Colonic mucosa (tissue), 4 donors: Measurements from ENCODE around the gene CDK4. TPM values are rescaled to one million over a fixed set of nuclear protein-coding genes. Genes with fewer than 3 reads are reported as not detected.

Experiments
- DNase-seq: peaks from one replicate; pipeline ENCODE4 v3.0.0-alpha.2; 2020
- H3K27ac ChIP-seq: fragments of 200-600 bp; one replicate; pipeline ENCODE4 v1.8.0; 2021
- H3K27me3 ChIP-seq: fragments of 200-600 bp; one replicate; pipeline ENCODE4 v1.8.0; 2021
- H3K36me3 ChIP-seq: fragments of 200-600 bp; one replicate; pipeline ENCODE4 v1.8.0; 2021
- H3K4me1 ChIP-seq: fragments of 200-600 bp; one replicate; pipeline ENCODE4 v1.8.0; 2021; ENCODE audit warnings: mild to moderate bottlenecking
- H3K4me3 ChIP-seq: fragments of 200-600 bp; one replicate; pipeline ENCODE4 v1.8.0; 2021
- H3K9ac ChIP-seq, 2 donors: one replicate each; pipeline ENCODE4 v1.7.0; 2013; ENCODE audit warnings: control low read depth in 2 of 2, low read depth in 2 of 2, low read length in 2 of 2
- H3K9me3 ChIP-seq: fragments of 200-600 bp; one replicate; pipeline ENCODE4 v1.8.0; 2021
- CTCF ChIP-seq: fragments of 200-600 bp; IDR thresholded peaks from one replicate; pipeline ENCODE4 v1.8.0; 2022; ENCODE audit warnings: antibody characterized with exemption, mild to moderate bottlenecking
- intact Hi-C: fragments of 100-400 bp; cut with DNase I; formaldehyde crosslinking; loops from one replicate; pipeline ENCODE4 v1.14.1; 2022
- total RNA-seq, 2 donors: library from RNA; stranded (reverse); fragmentation: NEBNext Ultra II Directional in 1 of 2; extraction: Animal tissue kit (Norgen Biotek cat#: 25700) in 1 of 2; gene quantifications; one replicate each; pipeline ENCODE4 v1.2.1, GENCODE V29; 2021
- donor health status: healthy.
- donor health status: DM: no; HTN: no; CAD: no.
- donor health status: DM: no; HTN: no; CAD: no.

CDK4 gene
- total RNA-seq, 2 donors from 2014 or later: 45.7 to 121 TPM

DNA sequence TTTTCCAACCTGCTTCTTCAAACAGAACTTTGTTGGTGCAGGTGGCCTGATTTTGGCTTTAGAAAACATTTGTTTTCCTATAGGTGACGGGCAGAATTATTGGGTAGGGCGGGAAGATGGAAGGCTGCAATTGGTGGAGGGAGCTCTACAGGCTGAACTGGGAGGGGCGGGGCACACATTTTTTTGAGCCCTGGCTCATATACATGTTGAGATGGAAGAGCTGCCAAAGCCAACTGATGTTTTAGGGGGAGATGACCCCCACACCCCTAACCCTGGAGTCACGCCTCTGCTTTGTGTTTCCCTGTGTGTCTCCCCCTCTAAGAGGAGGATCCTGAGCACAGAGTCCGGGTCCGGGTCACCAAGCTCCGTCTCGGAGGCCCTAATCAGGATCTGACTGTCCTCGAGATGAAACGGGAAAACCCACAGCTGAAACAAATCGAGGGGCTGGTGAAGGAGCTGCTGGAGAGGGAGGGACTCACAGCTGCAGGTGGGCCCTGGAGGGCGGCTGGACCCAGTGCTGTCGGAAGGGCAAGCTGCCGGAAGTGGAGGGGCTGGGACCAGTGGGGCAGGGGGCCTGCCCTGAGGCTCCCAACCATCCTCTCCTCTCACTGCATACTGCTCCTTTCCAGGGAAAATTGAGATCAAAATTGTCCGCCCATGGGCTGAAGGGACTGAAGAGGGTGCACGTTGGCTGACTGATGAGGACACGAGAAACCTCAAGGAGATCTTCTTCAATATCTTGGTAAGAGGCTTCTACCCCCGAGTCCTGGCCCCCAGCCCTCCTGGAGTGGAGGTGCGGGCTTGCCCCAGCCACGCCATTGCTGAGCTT, 32.1 kb downstream of the CDK4 start:
- Histone ChIP-seq H3K4me1 (no peaks in the 10 kb centered on the region), H3K9me3 (no peaks in the 10 kb centered on the region), H3K9ac (no peak overlapping the region), H3K4me3 (no peak overlapping the region), H3K27me3 (no peaks in the 10 kb centered on the region), H3K36me3 (peaks cover 6% of the 10 kb centered on the region), H3K27ac (no peak overlapping the region)
- TF ChIP-seq CTCF: no peak
- intact Hi-C loops: no loop called here
- DNase-seq: no peak

- H3K9ac ChIP-seq: no peak overlapping the region
- H3K36me3 ChIP-seq: peaks cover 14% of the 10 kb centered on the region
- H3K9me3 ChIP-seq: no peaks in the 10 kb centered on the region
- no peak for DNase-seq
- no peak overlapping the region for H3K27ac ChIP-seq
- intact Hi-C loops: no loop called here
- H3K4me3 ChIP-seq: no peak overlapping the region
- H3K4me1 ChIP-seq: no peaks in the 10 kb centered on the region
- H3K27me3 ChIP-seq: no peaks in the 10 kb centered on the region
- TF ChIP-seq CTCF: no peak
Observed at GRCh38 chr12:57718641-57719528, 33.2 kb downstream of the CDK4 start.

DNA sequence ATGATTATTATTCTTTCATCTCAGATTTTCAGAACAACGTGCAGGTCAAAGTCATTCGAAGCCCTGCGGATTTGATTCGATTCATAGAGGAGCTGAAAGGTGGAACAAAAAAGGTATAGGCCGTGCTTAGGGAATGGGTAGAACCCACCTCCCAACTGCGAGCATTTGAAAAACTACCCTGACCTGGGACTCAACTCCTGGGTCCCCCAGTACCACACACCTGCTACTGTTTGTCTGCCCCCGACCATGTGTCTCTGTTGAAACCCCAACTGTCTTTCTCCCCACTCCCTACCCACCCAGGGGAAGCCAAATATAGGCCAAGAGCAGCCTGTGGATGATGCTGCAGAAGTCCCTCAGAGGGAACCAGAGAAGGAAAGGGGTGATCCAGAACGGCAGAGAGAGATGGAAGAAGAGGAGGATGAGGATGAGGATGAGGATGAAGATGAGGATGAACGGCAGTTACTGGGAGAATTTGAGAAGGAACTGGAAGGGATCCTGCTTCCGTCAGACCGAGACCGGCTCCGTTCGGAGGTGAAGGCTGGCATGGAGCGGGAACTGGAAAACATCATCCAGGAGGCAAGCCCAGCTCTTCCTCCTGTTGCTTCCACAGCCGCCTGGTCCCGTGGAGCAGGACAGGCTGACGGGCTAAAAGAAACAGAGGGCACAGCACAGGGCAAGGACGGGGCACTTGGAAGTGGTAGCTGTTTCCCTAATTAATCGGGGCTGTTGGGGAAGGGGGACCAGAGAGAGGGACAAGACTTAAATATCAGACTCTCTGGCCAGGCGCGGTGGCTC, 34.1 kb downstream of the CDK4 start:
- no peak for TF ChIP-seq CTCF
- H3K36me3 ChIP-seq: peaks cover 14% of the 10 kb centered on the region

DNA sequence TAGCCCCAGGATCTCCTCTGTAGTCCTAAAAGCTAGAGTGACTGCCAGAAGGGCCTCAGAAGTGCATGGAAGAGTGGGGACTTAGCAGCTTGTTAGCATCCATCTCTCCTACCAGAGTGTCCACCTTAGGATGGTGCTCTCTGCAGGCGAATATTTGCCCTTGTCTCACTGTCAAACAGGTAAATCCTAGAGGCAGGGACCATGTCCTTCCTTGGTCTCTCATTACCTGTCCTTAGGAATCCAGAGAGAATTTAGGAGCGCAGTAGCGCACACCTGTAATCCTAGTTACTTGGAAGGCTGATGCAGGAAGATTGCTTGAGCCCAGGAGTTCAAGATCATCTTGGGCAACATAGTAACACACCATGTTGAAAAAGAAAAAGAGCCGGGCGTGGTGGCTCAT, 35.0 kb downstream of the CDK4 start:
- DNase-seq: no peak
- Histone ChIP-seq H3K27ac (no peak overlapping the region), H3K4me3 (no peak overlapping the region), H3K9me3 (no peaks in the 10 kb centered on the region), H3K4me1 (no peaks in the 10 kb centered on the region), H3K9ac (no peak overlapping the region), H3K27me3 (no peaks in the 10 kb centered on the region), H3K36me3 (peaks cover 14% of the 10 kb centered on the region)
- no peak for TF ChIP-seq CTCF
- intact Hi-C loops: no loop called here

More for the DNA sequence above, 34.1 kb downstream of the CDK4 start:
- no peak for DNase-seq
- Histone ChIP-seq H3K27me3 (no peaks in the 10 kb centered on the region), H3K4me3 (no peak overlapping the region), H3K27ac (no peak overlapping the region), H3K4me1 (no peaks in the 10 kb centered on the region), H3K9ac (no peak overlapping the region), H3K9me3 (no peaks in the 10 kb centered on the region)
- intact Hi-C loops: no loop called here

- Histone ChIP-seq H3K27ac (no peak overlapping the region), H3K9ac (no peak overlapping the region), H3K4me3 (no peak overlapping the region), H3K36me3 (peaks cover 14% of the 10 kb centered on the region), H3K27me3 (no peaks in the 10 kb centered on the region), H3K4me1 (no peaks in the 10 kb centered on the region), H3K9me3 (no peaks in the 10 kb centered on the region)
- no peak for DNase-seq
- no peak for TF ChIP-seq CTCF
- intact Hi-C loops: no loop called here
Observed at GRCh38 chr12:57716305-57716704, 35.8 kb downstream of the CDK4 start.
